Activated CD4-positive, alpha-beta T cell treated with anti-CD3 and anti-CD28 coated beads for 4 hours (primary cell): ENCODE data around the gene FGFBP2.
A peak's percentile ranks its signal among the peaks of the same experiment; 100 is the strongest.

Source experiments
- DNase-seq, 2 donors: peaks; one replicate each; pipeline ENCODE4 v3.0.0-alpha.2; 2020

FGFBP2 gene

GRCh38 chr4:15965325-15965724 is 2.4 kb upstream of the FGFBP2 start:
- DNase-seq, result no peak

- DNase-seq, result no peak
Observed at GRCh38 chr4:15964159-15964558, 1.2 kb upstream of the FGFBP2 start.

DNA sequence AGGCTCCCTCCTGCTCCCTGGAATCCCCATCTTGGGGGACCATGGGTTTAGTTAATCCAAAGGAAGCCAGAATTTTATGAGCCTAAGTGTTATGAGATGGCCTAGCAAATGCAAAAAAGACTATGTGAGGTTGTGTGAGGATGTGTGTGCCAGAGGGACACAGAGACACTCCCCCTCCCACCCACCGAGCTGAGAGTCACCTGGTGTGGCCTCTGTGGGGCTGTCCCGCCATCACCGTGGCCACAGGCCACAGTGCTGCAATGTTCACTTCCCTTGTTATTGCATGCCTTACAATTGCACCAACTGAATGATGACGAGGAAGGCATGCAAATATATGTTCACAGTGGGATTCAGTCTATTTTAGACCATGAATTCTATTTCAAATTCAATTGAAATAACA is 601 bp upstream of the FGFBP2 start:
- DNase-seq, result no peak

DNA sequence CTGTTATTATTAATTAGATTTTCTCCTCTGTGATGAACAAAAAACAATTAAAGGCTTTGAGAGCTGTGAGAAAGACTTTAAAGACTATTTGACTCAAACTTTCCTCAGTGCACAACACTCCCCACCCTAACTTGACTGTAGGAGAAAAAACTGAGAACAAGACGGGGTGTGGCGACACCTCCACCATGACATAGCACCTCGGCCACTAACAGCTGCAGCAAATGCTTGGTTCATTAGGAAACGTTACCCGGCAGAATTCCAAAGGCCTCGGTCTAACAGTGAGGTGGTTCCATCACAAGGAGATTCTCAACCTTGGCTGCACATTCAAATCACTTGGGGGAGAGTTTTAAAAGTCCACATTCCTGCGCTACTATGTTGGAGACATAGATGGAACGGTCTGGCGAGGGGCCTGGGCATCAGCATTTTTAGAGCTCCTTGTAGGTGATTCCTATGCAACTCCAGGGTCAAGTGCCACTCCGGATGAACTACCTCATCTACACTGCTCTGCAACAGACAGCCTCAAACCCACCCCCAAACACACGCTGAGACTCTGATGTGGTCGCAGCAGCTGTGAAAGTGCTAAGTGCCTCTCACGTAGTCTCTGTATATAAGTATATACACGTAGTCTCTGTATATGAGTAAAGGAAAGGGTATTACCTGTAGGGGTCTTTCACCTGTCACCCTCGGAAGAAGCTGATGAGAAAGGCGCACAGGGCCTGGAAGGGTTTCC is 1.0 kb downstream of the FGFBP2 start:
- no peak for DNase-seq

DNA sequence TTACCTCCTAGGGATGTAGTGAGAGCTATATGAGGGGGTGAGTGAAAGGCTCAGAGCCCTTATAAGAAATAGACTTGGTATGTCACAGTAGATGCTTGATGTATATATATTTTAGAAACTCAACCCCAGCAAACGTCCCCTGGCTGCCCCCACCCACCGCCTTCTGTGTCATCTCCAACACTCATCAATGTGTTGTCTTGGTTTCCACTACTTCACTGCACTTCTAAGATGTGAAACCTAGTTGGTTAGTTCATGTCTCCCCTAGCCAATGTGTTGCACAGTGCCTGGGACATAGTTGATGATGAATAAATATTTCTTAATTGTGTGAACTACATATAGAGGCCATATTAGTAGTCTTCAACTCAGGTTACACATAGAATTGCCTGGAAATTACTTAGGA is 4.4 kb downstream of the FGFBP2 start:
- DNase-seq, result no peak

DNA sequence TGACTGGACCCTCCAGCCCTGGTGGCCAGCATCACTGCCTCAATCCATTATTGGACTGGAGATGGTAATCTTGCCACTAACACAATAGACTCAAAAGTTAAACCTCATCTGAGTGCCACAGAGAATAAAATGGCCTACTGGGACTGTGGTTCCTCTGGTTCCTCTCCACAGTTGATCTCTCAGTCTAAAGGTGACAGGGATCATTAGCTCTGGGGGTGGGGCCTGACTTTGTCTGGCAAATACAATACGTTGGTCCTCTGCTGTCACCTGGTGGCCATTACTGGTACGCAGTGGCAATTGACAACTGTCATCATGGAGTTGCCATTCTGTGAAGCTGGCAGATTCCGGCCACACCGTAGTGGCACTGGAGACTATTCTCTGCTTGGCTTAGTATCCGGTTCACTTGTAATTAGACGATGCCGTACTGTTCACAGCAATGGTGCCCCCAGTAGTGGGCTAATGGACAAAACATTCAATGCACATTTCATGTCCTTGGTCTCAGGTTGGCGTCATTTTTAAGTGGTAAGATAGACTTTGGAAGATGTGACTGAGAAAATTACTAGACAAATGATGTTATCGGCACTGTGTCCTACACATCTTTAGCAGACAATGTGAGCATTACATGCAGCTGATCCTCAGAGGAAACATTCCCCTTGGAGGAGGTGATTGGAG is 6.7 kb downstream of the FGFBP2 start:
- peak; percentile 65 to 80 for DNase-seq

DNA sequence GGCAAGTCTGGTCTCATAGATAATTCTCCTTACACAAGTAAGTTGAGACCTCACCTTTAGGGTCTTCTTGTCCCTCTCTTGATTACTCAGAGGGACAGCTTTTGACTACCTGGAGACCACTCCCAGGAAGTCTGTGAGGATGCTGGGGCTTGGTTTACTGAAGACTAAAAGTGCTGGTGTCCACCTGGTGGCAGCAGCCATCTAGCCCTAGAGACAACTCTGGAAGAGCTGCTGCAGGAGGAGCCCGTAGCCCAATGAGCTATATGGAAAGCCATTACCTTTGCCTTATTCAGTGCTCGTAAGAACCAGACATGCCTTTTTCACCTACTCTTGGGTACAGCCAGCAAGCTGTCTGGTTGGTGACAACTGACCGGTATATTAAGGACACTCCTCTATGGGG is 7.3 kb downstream of the FGFBP2 start:
- DNase-seq, result no peak

- no peak for DNase-seq
Observed at GRCh38 chr4:15953625-15954024, 9.3 kb downstream of the FGFBP2 start.

GRCh38 chr4:15951781-15952180 is 11.2 kb downstream of the FGFBP2 start:
- DNase-seq, result no peak

DNA sequence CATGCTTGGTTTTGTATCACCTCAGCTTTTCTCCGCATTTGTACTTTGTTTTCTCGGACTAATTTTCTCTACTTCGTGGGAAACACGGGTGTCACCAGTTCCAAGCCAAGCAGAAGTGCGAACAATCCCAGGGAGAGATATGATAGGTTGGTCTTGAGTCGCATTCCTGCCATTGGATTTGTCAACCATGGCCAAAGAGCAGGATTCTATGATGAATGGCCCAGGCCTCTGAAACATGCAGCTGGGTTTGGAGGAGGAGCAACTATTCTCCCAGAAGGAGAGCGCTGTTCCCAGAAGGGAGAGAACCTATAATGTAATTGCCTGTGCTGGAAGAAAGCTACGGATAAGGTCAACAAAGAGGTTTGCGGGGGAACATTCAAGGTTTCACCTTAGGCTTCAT is 14.1 kb downstream of the FGFBP2 start:
- DNase-seq, result no peak

DNA sequence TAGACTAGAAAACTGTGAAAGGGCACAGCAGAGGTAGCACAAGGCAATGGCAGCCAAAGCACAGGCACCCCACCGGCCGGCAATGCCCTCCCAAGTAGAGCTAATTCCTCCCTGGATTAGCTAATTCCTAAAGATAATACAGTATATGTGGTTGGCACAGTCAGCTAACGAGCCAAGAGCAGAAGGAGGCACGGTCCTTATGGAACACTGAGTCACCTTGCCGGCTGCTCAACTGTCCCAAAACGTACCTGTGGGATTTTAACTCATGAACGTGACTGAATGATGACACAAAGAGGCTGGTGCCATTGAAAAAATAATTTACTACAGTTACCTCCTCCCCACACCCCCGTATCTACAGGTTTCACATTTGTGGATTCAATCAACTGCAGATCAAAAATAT is 15.3 kb downstream of the FGFBP2 start:
- DNase-seq, result no peak

DNA sequence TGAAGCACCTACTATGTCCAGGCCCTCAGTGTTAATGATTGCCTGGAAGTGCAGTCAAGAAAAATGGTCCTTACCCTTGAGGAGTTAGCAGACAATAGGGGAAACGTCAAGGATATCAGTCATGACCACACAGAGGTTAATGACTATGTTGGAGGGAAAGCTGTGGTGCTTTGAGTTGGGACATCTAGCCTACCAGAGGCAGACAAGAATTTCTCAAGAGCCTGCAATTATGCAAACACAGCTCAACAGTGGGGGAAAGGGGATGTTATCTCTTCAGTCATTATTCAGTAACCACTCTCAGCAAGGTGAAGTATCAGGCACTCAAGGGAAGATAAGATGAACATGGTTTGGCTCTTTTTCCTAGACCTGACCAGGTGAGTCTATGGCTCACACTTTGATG is 17.5 kb downstream of the FGFBP2 start:
- DNase-seq, result no peak

GRCh38 chr4:15944895-15945294 is 18.1 kb downstream of the FGFBP2 start:
- DNase-seq, result no peak

GRCh38 chr4:15942283-15942682 is 20.7 kb downstream of the FGFBP2 start:
- no peak for DNase-seq

DNA sequence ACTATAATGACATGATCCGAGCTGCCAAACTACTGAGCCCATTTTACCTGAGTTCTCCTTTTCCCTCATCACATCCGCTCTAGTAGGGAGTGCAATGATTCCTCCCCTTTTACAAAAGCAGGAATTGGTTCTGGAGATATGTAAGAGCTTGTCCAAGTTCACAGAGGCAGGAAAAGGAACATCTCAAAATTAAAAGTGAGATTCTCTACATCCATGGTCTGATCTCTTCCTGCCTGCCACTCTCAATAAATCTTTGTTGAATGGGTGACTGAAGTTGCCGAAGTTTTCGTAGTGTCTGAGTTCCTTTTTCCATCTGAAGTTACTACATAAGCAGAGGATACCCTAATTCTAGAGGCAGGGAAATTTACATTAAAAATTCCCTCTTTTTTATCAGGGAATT is 24.3 kb downstream of the FGFBP2 start, which contains the start of gene FGFBP1:
FGFBP1 (minus strand) TSS at position 101 of the 400 bp plus-strand sequence. CDS start 2,108 bp downstream, outside the sequence.
- no peak for DNase-seq

- DNase-seq, result no peak
Observed at GRCh38 chr4:15938182-15938581, 24.8 kb downstream of the FGFBP2 start.

- no peak for DNase-seq
Observed at GRCh38 chr4:15936495-15936894, 26.5 kb downstream of the FGFBP2 start.

DNA sequence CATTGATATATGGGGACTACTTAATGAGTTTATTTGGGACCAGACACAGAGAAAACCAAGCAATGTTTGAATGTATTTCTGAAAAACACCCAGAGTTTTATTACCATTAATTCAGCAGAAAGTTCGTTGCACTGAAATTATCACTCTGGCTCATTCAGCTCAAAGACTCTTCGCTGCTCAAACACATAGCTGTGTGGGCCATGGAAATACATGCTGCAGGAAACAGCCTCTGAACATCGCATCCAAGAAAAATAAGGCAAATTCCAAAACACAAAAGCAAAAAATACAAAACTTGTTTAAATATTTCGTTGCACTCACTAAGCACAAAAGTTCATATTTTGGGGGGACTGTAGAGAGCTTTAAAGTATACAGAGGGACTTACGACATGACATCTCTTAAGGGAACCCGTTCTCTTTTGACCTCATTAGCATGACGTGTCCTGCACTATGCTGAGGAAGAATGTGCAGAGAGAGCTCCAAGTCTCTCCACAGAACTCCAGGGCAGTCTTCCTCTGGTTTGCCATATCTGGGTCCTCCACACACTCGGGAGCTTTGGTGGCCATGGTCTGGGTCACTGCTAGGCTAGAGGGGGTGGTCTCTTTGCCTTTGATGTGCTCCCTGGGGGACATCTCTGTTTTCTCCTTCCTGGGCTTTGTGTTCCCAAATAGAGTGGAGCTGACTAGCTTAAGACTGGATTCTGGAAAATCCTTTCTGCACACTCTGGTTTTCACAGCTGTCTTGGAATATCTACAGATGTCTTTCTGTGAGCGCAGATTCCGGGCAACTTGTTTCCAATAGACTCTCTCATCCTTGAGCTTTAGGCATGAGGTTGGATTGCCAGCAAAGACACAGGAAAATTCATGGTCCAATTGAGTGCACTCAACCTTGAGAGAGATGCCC is 27.2 kb downstream of the FGFBP2 start:
- DNase-seq, result no peak

GRCh38 chr4:15934259-15934658 is 28.7 kb downstream of the FGFBP2 start:
- DNase-seq, result no peak

GRCh38 chr4:15931451-15932210 is 31.3 kb downstream of the FGFBP2 start:
- DNase-seq, result no peak

- no peak for DNase-seq
Observed at GRCh38 chr4:15930314-15930713, 32.7 kb downstream of the FGFBP2 start.

GRCh38 chr4:15929540-15929939 is 33.4 kb downstream of the FGFBP2 start:
- DNase-seq, result no peak

- DNase-seq, result no peak
Observed at GRCh38 chr4:15928883-15929282, 34.1 kb downstream of the FGFBP2 start.
